Liver (tissue), 3 donors: Measurements from ENCODE around the gene SP140L.

ENCODE experiments used
- GABPA ChIP-seq, 2 donors: IDR thresholded peaks in 1 of 2; conservative IDR thresholded peaks in 1 of 2; 2 replicates each; pipeline ENCODE4 v1.6.1; 2016; ENCODE audit warnings: antibody characterized with exemption in 2 of 2, mild to moderate bottlenecking in 1 of 2, moderate library complexity in 1 of 2
- JUND ChIP-seq, 2 donors: IDR thresholded peaks; 2 replicates each; pipeline ENCODE4 v1.6.1; 2016; ENCODE audit warnings: antibody characterized with exemption in 2 of 2
- NR2F2 ChIP-seq: IDR thresholded peaks from 2 replicates; pipeline ENCODE4 v1.6.1; 2016; ENCODE audit warnings: antibody characterized with exemption
- RAD21 ChIP-seq, 2 donors: IDR thresholded peaks; 2 replicates each; pipeline ENCODE4 v1.6.1; 2016; ENCODE audit warnings: antibody characterized with exemption in 2 of 2, mild to moderate bottlenecking in 2 of 2
- YY1 ChIP-seq: IDR thresholded peaks from 2 replicates; pipeline ENCODE4 v1.6.1; 2016; ENCODE audit warnings: antibody characterized with exemption, mild to moderate bottlenecking
- TF ChIP-seq, protein P1 (sequence below): fragments of 150-350 bp; IDR thresholded peaks from 2 replicates; pipeline ENCODE4 v1.5.1; 2017; ENCODE audit warnings: improper control_type of control experiment, low read depth, low read length; ENCODE audit not compliant: missing input control
- TF ChIP-seq, protein P2 (sequence below): IDR thresholded peaks from 2 replicates; pipeline ENCODE4 v1.6.1; 2016; ENCODE audit warnings: antibody characterized with exemption, mild to moderate bottlenecking
- donor health status: healthy.
- donor health status: healthy.

DNA sequence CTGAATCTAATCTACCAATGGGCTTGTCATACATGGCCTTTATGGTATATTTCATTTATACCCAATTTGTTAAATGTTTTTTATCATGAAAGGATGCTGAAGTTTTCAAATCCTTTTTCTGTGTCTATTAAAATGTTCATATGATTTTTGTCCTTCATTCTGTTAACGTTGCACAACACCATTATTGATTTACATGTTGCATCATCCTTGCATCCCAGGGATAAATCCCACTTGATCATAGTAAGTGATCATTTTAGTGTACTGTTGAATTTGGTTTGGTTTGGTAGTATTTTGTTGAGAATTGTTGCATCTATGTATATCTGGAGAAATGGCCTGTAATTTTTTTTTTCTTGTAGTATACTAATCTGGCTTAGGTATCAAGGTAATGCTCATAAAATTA, 98.4 kb downstream of the SP140L start:
- TF ChIP-seq, protein P1, sequence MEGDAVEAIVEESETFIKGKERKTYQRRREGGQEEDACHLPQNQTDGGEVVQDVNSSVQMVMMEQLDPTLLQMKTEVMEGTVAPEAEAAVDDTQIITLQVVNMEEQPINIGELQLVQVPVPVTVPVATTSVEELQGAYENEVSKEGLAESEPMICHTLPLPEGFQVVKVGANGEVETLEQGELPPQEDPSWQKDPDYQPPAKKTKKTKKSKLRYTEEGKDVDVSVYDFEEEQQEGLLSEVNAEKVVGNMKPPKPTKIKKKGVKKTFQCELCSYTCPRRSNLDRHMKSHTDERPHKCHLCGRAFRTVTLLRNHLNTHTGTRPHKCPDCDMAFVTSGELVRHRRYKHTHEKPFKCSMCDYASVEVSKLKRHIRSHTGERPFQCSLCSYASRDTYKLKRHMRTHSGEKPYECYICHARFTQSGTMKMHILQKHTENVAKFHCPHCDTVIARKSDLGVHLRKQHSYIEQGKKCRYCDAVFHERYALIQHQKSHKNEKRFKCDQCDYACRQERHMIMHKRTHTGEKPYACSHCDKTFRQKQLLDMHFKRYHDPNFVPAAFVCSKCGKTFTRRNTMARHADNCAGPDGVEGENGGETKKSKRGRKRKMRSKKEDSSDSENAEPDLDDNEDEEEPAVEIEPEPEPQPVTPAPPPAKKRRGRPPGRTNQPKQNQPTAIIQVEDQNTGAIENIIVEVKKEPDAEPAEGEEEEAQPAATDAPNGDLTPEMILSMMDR = no peak
- peak; percentile 50 for TF ChIP-seq YY1
- TF ChIP-seq JUND (IDR thresholded peaks at IDR 0.05) = peak in 1 of 2 donors; percentile 66
- TF ChIP-seq NR2F2 = no peak
- TF ChIP-seq, protein P2, sequence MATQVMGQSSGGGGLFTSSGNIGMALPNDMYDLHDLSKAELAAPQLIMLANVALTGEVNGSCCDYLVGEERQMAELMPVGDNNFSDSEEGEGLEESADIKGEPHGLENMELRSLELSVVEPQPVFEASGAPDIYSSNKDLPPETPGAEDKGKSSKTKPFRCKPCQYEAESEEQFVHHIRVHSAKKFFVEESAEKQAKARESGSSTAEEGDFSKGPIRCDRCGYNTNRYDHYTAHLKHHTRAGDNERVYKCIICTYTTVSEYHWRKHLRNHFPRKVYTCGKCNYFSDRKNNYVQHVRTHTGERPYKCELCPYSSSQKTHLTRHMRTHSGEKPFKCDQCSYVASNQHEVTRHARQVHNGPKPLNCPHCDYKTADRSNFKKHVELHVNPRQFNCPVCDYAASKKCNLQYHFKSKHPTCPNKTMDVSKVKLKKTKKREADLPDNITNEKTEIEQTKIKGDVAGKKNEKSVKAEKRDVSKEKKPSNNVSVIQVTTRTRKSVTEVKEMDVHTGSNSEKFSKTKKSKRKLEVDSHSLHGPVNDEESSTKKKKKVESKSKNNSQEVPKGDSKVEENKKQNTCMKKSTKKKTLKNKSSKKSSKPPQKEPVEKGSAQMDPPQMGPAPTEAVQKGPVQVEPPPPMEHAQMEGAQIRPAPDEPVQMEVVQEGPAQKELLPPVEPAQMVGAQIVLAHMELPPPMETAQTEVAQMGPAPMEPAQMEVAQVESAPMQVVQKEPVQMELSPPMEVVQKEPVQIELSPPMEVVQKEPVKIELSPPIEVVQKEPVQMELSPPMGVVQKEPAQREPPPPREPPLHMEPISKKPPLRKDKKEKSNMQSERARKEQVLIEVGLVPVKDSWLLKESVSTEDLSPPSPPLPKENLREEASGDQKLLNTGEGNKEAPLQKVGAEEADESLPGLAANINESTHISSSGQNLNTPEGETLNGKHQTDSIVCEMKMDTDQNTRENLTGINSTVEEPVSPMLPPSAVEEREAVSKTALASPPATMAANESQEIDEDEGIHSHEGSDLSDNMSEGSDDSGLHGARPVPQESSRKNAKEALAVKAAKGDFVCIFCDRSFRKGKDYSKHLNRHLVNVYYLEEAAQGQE = peak; percentile 32
- no peak for TF ChIP-seq GABPA (IDR thresholded peaks at IDR 0.05 in 1 of 2, conservative IDR thresholded peaks at IDR 0.05 in 1 of 2)
- TF ChIP-seq RAD21 (IDR thresholded peaks at IDR 0.05) = peak; percentile 18 to 22
